NOMO-1 treated with DMSO at 0.1 percent for 48 hours (cell line): ENCODE measurements around the gene MRM2.

ENCODE experiments used
- DNase-seq: peaks from one replicate; lab custom pipeline; 2025; ENCODE audit not compliant: unreplicated experiment; lab: John Stamatoyannopoulos, UW

The MRM2 gene

DNA sequence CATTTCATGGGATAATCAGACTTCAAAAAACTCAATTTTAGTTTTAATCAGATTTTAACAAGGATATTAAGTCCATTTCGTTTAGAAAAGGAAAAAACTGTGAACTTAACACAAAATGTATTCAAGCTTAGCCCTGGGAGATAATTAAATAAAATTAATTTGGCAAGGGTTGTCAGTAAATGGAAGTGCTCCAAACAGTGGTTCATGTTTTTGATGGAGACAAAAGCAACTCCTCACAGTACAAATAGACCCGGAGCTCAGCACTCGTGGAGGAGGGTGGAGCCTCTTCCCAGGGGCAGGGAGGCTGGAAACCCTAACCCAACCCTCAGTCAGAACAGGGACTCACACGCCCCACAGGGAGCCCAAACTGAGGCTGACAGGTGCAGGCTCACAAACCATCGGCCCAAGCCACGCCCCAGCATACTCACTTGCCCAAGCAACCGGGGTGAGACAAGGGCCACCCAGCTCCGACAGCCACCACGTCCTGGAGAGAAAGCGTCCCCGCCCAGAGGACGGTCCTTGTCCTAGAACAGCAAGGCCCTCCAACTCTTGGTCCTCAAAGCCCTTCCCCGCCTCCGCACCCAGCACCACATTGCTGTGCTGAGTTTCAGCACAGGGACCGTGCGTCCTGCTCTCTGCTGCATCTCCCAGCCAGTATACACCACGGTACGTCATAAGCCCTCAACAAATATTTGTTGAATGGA, 49.0 kb downstream of the MRM2 start:
- DNase-seq: no peak

GRCh38 chr7:2191016-2191415, 51.0 kb downstream of the MRM2 start:
- DNase-seq: no peak

- no peak for DNase-seq
Observed at GRCh38 chr7:2190531-2190930, 51.5 kb downstream of the MRM2 start.

DNA sequence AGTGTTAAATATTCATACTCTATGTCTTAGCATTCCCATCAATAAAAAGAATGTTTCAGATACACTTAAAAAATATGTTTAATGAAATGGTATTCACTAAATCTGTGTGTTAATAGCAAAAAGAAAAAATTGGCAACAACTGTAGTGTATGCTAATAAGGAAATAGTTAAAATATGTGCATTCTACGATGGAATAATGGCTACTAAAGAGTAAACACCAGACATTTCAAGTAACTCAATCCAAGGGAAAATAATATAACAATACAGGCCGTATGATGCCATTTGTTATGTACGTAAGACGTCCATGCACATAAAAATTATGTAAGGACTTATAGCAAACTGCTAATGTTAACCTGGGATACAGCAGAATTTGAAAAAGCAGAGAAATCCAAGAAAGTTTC, 55.8 kb downstream of the MRM2 start:
- DNase-seq: no peak

- no peak for DNase-seq
Observed at GRCh38 chr7:2185715-2186114, 56.3 kb downstream of the MRM2 start.
